ENCODE data around the gene SCAMP1.

Gene SCAMP1

GRCh38 chr5:78501411-78502352 lies 141.3 kb downstream of the SCAMP1 start:
- Histone ChIP-seq H3K4me3 (ENCODE audit: low read depth, low read length) (no peak overlapping the region), H3K4me1 (ENCODE audit: control insufficient read depth, insufficient read depth, low read length) (peaks cover 6% of the 10 kb centered on the region), H3K9ac (ENCODE audit: low read depth, low read length) (no peak overlapping the region), H3K36me3 (ENCODE audit: control insufficient read depth, insufficient read depth, low read length) (no peaks in the 10 kb centered on the region), H3K9me3 (ENCODE audit: control insufficient read depth, insufficient read depth, low read length) (no peaks in the 10 kb centered on the region), H3K27me3 (ENCODE audit: control insufficient read depth, insufficient read depth, low read length) (no peaks in the 10 kb centered on the region)

- H3K9me3 ChIP-seq (ENCODE audit: control insufficient read depth, insufficient read depth, low read length), result no peaks in the 10 kb centered on the region
- no peak overlapping the region for H3K4me3 ChIP-seq (ENCODE audit: low read depth, low read length)
- H3K4me1 ChIP-seq (ENCODE audit: control insufficient read depth, insufficient read depth, low read length), result peaks cover 6% of the 10 kb centered on the region
- no peak overlapping the region for H3K9ac ChIP-seq (ENCODE audit: low read depth, low read length)
- no peaks in the 10 kb centered on the region for H3K27me3 ChIP-seq (ENCODE audit: control insufficient read depth, insufficient read depth, low read length)
- no peaks in the 10 kb centered on the region for H3K36me3 ChIP-seq (ENCODE audit: control insufficient read depth, insufficient read depth, low read length)
Measured at GRCh38 chr5:78503958-78504653, 143.7 kb downstream of the SCAMP1 start.

DNA sequence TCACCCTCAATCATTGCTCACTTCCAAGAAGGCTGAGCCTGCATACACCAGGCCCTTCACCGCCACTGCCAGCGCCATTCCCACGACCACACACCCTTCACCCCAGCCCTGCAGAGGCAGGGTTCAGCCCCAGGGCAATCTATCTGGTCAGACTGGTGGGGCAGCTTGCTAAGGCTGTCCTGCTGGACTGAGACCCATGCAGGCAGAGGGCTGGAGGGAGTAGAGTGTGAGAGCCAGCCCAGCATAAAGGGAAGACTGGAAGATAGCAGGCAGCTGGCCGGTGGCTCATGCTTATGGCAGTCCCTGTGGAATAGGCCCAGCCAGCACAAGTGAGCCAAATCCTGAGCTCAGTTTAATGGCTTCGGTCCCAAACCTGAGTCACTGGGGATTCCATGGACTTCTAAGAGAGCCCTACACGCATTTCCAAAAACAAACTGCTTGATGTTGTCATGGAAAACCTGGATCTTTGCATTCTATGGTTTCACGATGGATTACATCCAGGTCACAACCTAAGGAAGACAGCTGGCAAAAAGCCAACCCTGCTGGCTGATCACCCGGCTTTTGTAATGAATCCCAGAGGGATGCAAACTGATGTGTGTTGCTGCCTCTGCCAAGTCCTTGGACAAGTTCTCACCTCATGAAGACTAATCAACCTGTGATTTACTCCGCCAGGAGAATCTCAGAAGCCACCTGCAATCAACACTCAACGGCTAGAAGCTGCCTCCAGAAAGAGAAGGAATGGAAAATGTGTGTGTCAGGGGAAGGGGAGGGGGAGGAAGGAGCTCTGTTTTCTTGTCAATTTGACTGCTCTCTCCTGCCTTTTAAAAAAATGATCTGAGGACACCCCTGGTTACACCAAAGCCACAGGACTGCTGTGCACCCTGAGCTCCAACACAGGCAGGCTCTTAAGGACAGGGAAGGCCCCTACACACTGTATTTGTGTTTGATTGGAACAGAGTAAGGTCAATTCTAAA lies 144.6 kb downstream of the SCAMP1 start:
- Histone ChIP-seq H3K4me1 (ENCODE audit: control insufficient read depth, insufficient read depth, low read length) (peaks cover 11% of the 10 kb centered on the region), H3K9me3 (ENCODE audit: control insufficient read depth, insufficient read depth, low read length) (no peaks in the 10 kb centered on the region), H3K27me3 (ENCODE audit: control insufficient read depth, insufficient read depth, low read length) (peaks cover 2% of the 10 kb centered on the region), H3K36me3 (ENCODE audit: control insufficient read depth, insufficient read depth, low read length) (no peaks in the 10 kb centered on the region), H3K9ac (ENCODE audit: low read depth, low read length) (no peak overlapping the region), H3K4me3 (ENCODE audit: low read depth, low read length) (no peak overlapping the region)

GRCh38 chr5:78505860-78506259 lies 145.4 kb downstream of the SCAMP1 start:
- Histone ChIP-seq H3K27me3 (ENCODE audit: control insufficient read depth, insufficient read depth, low read length) (peaks cover 2% of the 10 kb centered on the region), H3K36me3 (ENCODE audit: control insufficient read depth, insufficient read depth, low read length) (no peaks in the 10 kb centered on the region), H3K9ac (ENCODE audit: low read depth, low read length) (no peak overlapping the region), H3K4me1 (ENCODE audit: control insufficient read depth, insufficient read depth, low read length) (peaks cover 11% of the 10 kb centered on the region), H3K4me3 (ENCODE audit: low read depth, low read length) (no peak overlapping the region), H3K9me3 (ENCODE audit: control insufficient read depth, insufficient read depth, low read length) (no peaks in the 10 kb centered on the region)

DNA sequence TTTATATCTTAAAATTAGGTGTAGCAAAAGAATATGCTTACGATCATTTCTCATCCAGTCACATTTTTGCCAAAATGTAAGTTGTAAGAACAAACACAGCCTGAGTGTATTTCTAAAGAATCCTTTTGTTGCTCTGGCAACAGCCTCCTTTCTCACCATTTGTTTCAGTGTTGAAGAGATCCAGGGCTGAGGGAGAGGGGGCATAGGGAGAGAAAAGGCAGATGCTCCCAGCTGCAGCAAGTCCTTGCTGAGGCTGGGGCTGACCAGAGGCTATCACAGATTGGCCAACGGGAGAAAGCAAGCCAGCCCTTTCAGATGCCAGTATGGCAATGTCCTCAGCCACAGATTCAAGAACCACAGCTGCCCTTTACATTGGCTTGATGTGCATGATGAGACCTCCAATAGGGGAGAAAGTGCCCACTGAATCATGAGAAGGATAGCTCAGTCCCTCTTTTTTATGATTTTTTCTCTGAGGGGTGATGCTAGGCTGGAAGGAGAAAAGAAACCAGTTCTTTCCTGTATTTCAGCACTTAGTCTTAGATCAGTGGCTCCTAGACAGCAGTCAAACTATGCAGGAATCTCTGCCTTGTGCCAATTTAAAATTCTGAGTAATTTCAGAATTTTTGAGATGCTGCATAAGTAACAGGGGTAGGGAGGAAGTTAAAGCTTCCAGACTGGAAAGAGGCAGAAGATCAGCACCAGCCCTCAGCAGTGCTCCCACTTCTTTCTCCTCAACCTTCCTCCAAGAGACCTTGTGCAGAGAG lies 146.0 kb downstream of the SCAMP1 start:
- peaks cover 11% of the 10 kb centered on the region for H3K4me1 ChIP-seq (ENCODE audit: control insufficient read depth, insufficient read depth, low read length)
- H3K9ac ChIP-seq (ENCODE audit: low read depth, low read length), result no peak overlapping the region
- H3K9me3 ChIP-seq (ENCODE audit: control insufficient read depth, insufficient read depth, low read length), result no peaks in the 10 kb centered on the region
- H3K27me3 ChIP-seq (ENCODE audit: control insufficient read depth, insufficient read depth, low read length), result peaks cover 2% of the 10 kb centered on the region
- no peaks in the 10 kb centered on the region for H3K36me3 ChIP-seq (ENCODE audit: control insufficient read depth, insufficient read depth, low read length)
- no peak overlapping the region for H3K4me3 ChIP-seq (ENCODE audit: low read depth, low read length)

DNA sequence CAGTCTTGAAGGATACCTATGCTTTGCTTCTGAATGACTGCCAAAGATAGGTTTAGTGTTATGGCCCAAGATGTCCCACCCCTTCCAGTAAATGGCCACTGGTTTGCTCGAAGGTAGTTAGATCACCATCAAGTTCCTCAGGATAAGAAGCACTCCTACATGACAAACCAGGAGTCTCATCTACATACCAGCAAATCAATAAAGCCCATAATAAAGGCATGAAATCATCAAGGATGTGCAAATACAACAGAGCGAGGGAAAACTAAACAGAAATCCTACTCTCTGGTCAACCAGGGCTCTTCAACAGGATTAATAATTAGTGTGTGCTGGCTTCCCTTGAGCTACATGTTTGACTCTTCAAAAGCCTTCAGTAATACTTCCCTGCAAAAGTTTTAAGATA lies 147.1 kb downstream of the SCAMP1 start:
- no peaks in the 10 kb centered on the region for H3K36me3 ChIP-seq (ENCODE audit: control insufficient read depth, insufficient read depth, low read length)
- H3K9ac ChIP-seq (ENCODE audit: low read depth, low read length), result no peak overlapping the region
- H3K4me3 ChIP-seq (ENCODE audit: low read depth, low read length), result no peak overlapping the region
- peaks cover 11% of the 10 kb centered on the region for H3K4me1 ChIP-seq (ENCODE audit: control insufficient read depth, insufficient read depth, low read length)
- peaks cover 2% of the 10 kb centered on the region for H3K27me3 ChIP-seq (ENCODE audit: control insufficient read depth, insufficient read depth, low read length)
- H3K9me3 ChIP-seq (ENCODE audit: control insufficient read depth, insufficient read depth, low read length), result no peaks in the 10 kb centered on the region

GRCh38 chr5:78508186-78508765 lies 147.9 kb downstream of the SCAMP1 start:
- Histone ChIP-seq H3K9me3 (ENCODE audit: control insufficient read depth, insufficient read depth, low read length) (no peaks in the 10 kb centered on the region), H3K27me3 (ENCODE audit: control insufficient read depth, insufficient read depth, low read length) (peaks cover 2% of the 10 kb centered on the region), H3K4me1 (ENCODE audit: control insufficient read depth, insufficient read depth, low read length) (peaks cover 11% of the 10 kb centered on the region), H3K4me3 (ENCODE audit: low read depth, low read length) (no peak overlapping the region), H3K9ac (ENCODE audit: low read depth, low read length) (no peak overlapping the region), H3K36me3 (ENCODE audit: control insufficient read depth, insufficient read depth, low read length) (no peaks in the 10 kb centered on the region)

DNA sequence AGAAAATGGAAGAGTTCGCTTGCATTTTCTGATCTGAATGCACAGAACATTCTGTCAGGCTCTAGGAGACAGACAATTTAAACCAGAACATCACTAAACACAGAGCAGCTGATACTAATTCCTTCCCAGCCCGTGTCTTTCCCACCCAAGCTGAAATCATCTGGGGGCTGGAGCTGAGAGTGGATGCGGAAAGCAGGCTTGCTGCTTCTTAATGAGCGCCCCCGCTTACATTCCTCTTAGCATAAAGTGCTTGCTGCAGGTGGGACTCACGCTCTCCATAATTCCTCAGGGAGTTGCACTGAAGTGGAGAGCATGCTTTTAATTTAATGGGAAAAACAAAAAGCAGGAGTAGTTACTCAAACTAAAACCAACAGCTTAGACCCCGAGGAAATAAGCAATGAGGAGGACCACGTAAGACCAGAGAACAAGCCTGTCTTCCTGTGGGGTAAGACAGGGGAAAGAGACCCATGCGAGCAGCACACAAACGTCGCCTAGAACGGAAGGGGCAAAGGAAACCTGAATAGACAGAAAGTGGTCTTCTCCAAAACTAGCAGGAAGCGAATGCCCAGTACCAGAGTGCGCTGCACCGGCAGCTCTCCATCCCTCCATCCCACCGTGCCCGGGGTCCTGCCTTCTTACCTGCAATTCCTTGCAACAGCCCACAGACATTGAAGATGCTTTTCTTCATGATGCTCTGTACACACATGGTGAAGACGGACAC lies 148.9 kb downstream of the SCAMP1 start:
- peaks cover 2% of the 10 kb centered on the region for H3K27me3 ChIP-seq (ENCODE audit: control insufficient read depth, insufficient read depth, low read length)
- no peak overlapping the region for H3K9ac ChIP-seq (ENCODE audit: low read depth, low read length)
- peak overlapping the region; percentile 6 for H3K4me3 ChIP-seq (ENCODE audit: low read depth, low read length)
- peaks cover 11% of the 10 kb centered on the region for H3K4me1 ChIP-seq (ENCODE audit: control insufficient read depth, insufficient read depth, low read length)
- no peaks in the 10 kb centered on the region for H3K9me3 ChIP-seq (ENCODE audit: control insufficient read depth, insufficient read depth, low read length)
- H3K36me3 ChIP-seq (ENCODE audit: control insufficient read depth, insufficient read depth, low read length), result no peaks in the 10 kb centered on the region

DNA sequence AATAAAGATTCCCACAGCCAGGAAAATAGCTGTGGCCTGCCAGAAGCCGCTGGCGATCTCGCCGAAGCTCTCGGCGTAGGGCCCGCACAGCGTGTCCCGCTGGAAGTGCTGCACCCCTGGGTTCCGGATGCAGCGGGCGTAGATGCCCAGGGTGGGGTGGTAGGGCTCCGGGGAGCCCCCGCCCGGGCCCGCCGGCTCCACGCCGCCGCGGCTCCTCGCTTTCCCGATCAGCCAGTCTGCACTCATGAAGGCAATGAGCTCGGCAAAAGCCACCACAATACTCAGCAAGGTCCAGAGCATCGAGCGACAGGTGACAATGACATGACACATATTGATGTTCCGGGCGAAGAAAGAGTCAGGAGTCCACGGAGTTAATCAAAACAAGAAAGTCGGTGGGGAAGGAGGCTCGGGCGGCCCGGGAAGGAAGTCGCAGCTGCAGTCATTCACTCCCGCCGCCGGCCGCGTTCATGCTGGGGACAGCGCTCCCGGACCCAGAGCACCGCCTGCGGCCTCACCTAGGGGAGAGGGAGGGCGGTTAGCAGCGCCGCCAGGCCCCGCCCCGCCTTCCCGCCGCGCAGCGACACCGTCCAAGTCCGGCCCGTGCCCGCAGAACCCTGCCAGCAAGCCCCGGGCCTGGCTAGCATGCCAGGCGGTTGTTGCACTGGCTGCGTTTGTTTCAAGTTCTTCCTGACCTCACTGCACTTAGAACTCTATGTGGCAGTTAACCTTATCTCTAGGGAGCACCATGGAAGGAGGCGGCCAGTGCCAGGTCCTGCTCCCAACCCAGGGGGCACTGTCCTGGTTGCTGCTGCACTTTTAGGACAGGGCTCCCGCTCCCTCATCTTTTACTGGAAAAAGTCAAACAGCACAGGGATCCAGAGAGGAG lies 149.7 kb downstream of the SCAMP1 start:
- H3K9me3 ChIP-seq (ENCODE audit: control insufficient read depth, insufficient read depth, low read length), result no peaks in the 10 kb centered on the region
- H3K27me3 ChIP-seq (ENCODE audit: control insufficient read depth, insufficient read depth, low read length), result peaks cover 2% of the 10 kb centered on the region
- no peak overlapping the region for H3K9ac ChIP-seq (ENCODE audit: low read depth, low read length)
- peaks cover 10% of the 10 kb centered on the region for H3K4me1 ChIP-seq (ENCODE audit: control insufficient read depth, insufficient read depth, low read length)
- H3K4me3 ChIP-seq (ENCODE audit: low read depth, low read length), result peak overlapping the region; percentile 52
- H3K36me3 ChIP-seq (ENCODE audit: control insufficient read depth, insufficient read depth, low read length), result no peaks in the 10 kb centered on the region
